ENCODE data around the gene KRT15.

The KRT15 gene

GRCh38 chr17:41504246-41504977 lies 14.3 kb downstream of the KRT15 start:
- no peak for DNase-seq
- no peak for ATAC-seq

DNA sequence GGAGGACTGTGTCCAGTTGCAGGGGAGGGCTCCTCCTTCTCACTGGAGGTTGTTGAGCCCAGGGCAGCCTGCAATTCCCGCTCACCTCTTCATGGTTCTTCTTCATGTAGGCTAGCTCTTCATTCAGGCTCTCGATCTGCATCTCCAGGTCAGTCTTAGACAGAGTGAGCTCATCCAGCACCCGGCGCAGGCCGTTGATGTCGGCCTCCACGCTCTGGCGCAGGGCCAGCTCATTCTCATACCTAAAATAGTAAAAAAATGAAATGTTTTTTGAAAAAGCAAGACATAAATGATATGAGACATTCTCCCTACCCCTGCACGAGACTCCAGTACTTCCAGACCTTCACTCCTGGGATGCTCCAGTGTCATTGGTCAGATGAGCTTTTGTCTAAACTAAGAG lies 15.5 kb downstream of the KRT15 start:
- ATAC-seq (no peak), DNase-seq (no peak)

DNA sequence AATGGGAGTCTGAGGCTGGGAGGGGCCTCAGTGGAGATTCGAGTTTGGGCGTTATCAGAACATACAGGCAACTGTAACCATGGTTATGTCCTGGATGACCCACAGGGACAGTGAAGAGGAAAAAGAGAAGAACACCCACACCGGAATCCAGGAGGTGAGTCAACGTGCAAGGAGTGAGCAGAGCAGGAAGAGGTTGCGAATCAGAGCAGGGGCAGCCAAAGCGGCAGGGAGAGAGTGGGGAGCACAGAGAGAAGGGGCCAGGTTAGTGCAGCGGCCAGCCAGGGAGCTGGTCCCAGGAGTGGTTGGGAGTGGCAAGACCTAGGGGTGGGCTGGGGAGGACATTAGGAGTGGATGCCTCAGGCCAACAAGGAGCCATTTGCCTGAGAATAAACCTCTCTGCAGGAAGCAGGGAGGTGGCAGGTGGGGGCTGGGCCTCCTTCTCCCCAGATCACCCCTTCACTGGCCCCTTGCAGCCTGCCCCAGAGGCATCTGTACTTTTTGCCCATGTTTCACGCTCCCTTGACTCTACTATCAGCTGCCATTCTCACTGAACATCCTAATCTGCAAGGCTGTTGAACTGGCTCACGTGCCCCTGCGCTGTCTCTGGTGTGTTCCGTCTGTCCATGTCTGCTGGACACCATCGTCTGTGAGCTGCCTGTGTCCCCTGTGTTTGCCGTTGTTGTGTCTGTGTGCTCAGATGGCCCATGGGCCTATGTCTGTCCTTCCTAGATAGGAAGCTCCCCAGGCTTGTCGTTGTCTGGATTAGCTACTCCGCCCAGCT lies 18.4 kb downstream of the KRT15 start:
- DNase-seq (no peak), ATAC-seq (no peak)

DNA sequence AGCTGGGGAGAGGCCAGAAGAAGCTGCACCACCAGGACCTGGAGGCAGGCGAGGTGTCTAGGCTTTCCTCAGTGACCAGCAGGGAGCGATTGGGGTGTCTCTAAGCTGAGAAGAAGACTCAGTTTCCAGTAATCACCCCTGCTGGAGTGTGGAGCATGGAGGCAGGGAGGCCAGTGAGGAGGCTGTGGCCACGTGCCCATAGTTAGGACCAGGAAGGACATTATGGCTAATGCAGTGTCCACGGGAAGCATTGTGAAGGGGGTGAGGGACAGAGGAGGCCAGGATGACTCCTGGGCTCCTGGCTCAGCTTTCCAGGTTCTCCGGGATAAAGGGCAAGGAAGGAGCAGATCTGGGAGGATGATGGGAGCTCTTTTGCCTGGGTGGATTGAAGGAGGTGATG lies 19.0 kb downstream of the KRT15 start:
- no peak for ATAC-seq
- DNase-seq: no peak

- ATAC-seq: no peak
- no peak for DNase-seq
These were observed 20.4 kb downstream of the KRT15 start for GRCh38 chr17:41498276-41498675.

- ATAC-seq: peak; percentile 95
- peak; percentile 73 for DNase-seq
These were observed 21.7 kb downstream of the KRT15 start for GRCh38 chr17:41496803-41497484.

DNA sequence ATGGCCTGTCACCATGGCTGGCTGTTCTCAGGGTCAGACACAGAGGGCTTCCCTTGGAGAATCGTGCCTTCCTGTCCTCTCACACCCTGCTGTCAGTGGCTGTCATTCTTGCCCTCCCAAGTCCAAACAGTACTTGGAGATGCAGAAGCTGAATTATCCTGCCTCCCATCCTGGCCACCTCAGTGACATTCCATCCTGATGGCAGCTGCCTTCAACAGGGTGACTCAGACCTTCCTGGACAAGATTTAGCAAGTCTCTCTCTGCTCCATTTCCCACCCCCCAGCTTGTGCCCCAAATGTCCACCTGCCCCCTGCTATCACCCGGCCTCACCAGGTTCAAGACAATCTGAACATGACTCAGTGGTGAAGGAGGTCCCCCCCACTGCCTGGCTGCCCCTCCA lies 24.2 kb downstream of the KRT15 start:
- DNase-seq: no peak
- ATAC-seq: no peak

GRCh38 chr17:41492771-41493170 lies 25.9 kb downstream of the KRT15 start:
- ATAC-seq: no peak

GRCh38 chr17:41492351-41492750 lies 26.3 kb downstream of the KRT15 start:
- DNase-seq: no peak
- no peak for ATAC-seq

More at GRCh38 chr17:41492771-41493170, 25.9 kb downstream of the KRT15 start:
- no peak for DNase-seq

GRCh38 chr17:41491476-41491875 lies 27.2 kb downstream of the KRT15 start:
- ATAC-seq: no peak
- no peak for DNase-seq

DNA sequence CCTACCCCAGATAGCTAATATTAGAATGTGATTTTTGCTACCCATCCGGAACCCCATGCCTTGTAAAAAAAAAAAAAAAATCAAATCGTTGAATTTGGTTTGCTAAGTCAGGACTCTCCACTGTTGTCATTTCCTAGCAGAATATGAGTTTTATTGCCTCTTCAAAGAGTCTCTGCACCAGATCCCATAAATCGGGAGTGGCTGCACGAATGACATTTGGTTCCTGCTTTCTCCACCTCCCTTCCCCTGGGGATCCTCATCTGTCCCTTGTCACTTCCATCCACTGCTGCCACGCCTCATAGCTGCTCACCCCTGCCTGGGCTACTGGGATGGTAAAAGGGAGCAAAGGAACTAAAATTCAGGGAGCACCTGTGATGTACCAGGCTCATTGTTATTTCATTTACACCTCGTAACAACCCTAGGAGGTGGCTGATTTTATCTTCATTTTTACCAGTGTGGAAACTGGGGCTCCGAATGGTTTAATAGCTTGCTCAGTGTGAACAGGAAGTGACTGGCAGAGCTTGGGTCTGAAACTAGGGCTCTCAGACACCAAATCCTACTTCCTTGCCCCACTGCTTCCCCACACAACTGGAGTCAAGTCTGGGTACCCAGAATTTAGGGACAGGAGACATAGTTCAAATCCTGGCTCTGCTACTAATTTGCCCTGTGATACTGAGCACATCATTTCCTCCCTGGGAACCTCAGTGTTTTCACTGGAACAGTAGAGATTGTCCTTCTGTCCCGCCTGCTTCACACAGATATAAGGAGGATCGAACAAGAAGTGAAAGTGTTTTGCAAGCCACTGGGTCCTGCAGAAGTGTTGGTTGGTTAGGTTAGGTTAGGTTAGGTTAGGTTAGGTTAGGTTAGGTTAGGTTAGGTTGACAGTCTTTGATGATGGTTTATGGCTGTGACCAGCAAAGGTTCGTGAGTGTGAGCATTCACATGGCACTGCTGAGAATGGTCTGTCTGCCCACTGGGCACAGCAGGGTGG lies 28.4 kb downstream of the KRT15 start:
- DNase-seq (no peak), ATAC-seq (no peak)

GRCh38 chr17:41489531-41489930 lies 29.2 kb downstream of the KRT15 start, which contains the start of gene KRT36:
Gene KRT36, minus strand, starts transcription at chr17:41489910. Its CDS starts 46 bp downstream, at chr17:41489864.
- DNase-seq (no peak), ATAC-seq (no peak)

- DNase-seq (peak; percentile 67), ATAC-seq (no peak)
These were observed 31.7 kb downstream of the KRT15 start for GRCh38 chr17:41486809-41487530.

DNA sequence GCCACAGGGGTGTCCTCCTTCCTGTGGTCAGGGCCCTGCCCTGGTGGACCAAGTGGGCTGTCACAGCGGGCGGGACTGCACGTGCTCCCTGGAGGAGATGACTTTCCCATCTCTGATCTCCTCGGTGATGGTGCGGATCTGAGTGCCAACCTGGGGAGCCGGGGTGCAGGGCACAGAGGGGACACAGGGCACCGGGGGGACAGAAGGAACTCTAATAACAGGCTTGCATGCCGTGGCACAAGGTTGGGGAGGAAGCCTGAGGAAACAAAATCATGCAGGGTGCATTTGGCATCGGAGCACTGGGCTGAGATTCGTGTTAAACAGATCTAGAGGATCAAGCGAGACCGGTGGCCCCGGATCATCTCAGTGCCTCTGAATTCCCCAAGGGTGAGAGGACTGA lies 32.4 kb downstream of the KRT15 start:
- DNase-seq (no peak), ATAC-seq (no peak)

- DNase-seq (no peak), ATAC-seq (no peak)
These were observed 33.5 kb downstream of the KRT15 start for GRCh38 chr17:41484920-41485904.

GRCh38 chr17:41483991-41484826 lies 34.5 kb downstream of the KRT15 start:
- ATAC-seq: no peak

GRCh38 chr17:41483531-41483930 lies 35.2 kb downstream of the KRT15 start:
- DNase-seq (no peak), ATAC-seq (no peak)

More at GRCh38 chr17:41483991-41484826, 34.5 kb downstream of the KRT15 start:
- no peak for DNase-seq

DNA sequence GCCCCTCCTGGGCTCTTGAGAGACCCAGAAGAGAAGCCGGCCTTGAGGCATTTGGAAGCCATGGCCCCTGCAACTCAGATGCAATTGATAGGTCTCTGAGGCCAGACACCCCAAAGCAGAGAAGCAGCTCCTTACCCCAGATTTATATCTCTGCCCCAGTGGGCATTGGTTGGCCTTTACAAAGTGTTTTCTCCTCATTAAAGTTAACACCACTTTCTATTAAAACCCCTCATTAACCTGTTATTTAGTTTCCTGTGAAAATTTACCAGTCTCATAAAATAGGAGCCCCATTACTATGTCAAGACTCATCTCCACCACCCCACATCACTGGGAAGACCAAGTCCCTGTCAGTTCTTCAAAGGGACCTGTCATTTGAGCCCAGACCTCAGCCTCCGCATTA lies 37.7 kb downstream of the KRT15 start, which contains the start of gene KRT35:
TSS of gene KRT35 (minus strand) at position 116 of the 400 bp plus-strand sequence. CDS start at position 62, 54 bp downstream.
- no peak for DNase-seq
- ATAC-seq: no peak

DNA sequence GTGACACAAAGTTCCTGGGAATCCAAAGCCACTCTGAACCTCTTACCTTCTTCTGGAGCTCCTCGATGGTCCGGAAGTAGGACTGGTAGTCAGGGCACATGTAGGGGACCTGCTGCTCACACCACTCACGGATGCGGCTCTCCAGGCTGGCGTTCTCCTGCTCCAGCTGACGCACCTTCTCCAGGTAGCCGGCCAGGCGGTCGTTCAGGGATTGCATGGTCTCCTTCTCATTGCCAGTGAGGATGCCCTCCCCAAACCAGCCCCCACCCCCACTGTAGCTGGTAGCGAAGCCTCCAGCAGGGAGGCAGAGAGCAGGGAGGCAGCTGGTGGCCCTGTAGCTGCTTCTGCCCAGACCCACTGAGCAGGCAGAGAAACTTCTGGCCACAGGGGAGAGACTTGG lies 38.1 kb downstream of the KRT15 start:
- ATAC-seq (no peak), DNase-seq (no peak)

Measured in stimulated activated naive CD8-positive, alpha-beta T cell treated with anti-CD3 and anti-CD28 coated beads, Interleukin-15, Interleukin-2, amounts not matched to agents 100 U/mL and 50 U/mL, for 24 hours (primary cell).